Myocyte (in vitro differentiated cells): ENCODE results near the gene ATP8B4. TPM values are rescaled to one million over a fixed set of nuclear protein-coding genes. Genes with fewer than 3 reads are reported as not detected.

Experiments
- DNase-seq: peaks from one replicate; pipeline ENCODE4 v3.0.0-alpha.2; 2012; ENCODE audit warnings: low read depth
- total RNA-seq: library from RNA; depleted of rRNA; stranded (reverse); fragments of >200 nt; gene quantifications from 2 replicates; pipeline ENCODE4 v1.2.3, GENCODE V29; 2014

Gene ATP8B4
- total RNA-seq, 1 donor from 2014 or later, result 3.3 TPM

DNA sequence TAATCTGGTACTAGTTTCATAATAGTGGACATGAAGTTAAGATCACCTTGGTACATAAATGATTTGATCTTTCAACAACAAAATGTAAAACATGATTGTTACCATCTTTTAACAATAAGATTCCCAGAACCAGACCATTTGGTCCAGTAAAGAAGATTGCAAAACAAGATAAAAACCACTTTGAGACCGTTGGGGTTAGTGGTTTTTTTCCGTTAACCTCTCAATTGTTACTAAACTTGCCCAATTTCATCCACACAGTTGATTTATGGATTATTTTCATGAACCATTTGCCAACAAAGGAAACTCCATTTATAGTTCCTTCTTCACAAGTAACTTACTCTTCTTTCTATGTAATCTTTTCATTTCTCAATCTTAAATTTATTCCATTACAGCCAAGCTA is 53.8 kb downstream of the ATP8B4 start:
- no peak for DNase-seq

DNA sequence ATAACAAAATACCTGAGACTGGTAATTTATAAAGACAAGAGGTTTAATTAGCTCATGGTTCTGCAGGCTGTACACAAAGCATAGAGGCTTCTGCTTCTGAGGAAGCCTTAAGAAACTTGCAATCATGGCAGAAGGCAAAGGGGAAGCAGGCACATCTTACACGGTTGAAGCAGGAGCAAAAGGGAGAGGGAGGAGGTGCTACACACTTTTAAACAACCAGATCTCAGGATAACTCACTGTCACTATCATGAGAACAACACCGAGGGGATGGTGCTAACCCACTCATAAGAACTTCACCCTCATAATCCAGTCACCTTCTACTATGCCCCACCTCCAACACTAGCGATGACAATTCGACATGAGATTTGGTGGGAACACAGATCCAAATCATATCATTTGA is 54.4 kb downstream of the ATP8B4 start:
- DNase-seq, result no peak

DNA sequence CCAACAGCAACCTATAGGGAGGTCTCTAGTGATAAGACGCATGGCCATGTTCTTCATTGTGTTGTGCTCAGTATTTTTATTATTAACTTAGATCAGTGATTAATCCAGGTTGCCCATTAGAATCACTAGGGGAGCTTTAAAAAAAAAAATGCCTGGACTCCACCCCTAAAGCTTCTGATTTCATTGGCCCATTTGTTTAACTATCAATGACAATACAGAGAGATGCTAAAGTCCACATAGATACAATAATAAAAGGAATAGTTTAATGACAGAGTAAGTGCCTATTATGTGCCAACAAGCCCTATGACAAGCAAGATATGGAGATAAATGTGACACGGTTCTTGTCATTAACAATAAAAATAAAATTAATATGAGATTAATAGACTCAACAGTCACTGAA is 55.8 kb downstream of the ATP8B4 start:
- no peak for DNase-seq

DNA sequence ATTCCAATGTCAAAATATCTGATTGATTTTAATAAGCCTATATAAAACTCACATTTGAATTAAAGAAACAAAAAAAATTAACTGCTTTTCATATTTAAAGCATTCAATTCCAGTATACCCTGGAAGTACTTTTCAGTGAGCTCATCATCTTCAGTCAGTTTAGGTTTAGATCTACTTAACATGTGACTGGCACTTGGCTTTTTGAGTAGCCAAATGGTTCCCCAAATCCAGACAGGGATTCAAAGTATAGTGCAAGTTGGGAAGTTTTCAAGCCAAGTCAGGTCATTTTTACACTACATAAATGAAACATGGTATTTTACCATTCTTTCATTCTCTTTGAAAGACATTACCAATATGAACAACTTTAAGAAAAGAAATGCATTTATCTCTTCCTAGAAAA is 57.5 kb downstream of the ATP8B4 start:
- no peak for DNase-seq

DNA sequence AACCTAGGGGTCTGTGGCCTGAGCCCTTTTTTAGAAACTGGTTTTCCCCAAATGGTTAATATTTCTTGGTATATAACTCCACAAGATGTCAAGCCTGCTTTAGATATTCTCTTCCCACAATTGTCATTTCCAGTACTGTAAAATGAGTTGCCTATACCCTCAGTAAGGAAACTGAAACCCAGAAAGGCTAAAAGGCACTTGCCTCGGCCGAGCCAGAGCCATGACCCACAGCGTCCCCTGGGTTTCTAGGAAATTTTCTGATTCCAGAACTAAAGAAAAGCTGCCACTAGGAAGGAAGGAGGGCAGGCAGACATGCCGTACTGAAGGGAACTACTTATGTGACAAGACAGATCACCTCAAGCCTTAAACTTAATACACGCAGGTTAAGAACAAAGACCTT is 59.1 kb downstream of the ATP8B4 start:
- DNase-seq, result no peak

DNA sequence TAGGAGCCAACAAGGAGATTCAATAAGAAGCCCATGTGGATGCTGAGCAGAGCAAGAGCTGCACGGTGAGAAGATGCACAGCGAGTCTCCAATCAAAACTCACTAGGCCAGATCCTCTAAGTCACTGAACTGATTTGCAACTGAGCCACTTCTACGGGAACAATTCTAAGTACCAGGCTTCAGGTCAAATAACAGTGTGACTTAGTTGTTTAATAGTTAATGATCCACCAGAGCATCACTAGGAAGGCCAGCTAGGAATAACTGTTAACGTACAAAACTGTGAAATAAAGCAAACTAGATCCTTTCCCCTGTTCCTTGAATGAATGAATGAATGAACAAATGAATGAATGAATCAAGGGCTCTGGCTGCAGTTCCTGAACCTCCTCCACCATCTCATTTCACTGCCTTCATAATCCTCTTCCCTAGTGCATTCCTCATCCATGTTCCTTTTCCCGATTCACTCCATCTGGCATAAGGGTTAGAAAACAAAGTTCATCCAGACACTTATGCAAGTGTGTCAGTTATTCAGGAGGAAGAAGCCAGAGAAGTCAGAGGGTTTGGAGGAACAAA is 59.7 kb downstream of the ATP8B4 start:
- no peak for DNase-seq

DNA sequence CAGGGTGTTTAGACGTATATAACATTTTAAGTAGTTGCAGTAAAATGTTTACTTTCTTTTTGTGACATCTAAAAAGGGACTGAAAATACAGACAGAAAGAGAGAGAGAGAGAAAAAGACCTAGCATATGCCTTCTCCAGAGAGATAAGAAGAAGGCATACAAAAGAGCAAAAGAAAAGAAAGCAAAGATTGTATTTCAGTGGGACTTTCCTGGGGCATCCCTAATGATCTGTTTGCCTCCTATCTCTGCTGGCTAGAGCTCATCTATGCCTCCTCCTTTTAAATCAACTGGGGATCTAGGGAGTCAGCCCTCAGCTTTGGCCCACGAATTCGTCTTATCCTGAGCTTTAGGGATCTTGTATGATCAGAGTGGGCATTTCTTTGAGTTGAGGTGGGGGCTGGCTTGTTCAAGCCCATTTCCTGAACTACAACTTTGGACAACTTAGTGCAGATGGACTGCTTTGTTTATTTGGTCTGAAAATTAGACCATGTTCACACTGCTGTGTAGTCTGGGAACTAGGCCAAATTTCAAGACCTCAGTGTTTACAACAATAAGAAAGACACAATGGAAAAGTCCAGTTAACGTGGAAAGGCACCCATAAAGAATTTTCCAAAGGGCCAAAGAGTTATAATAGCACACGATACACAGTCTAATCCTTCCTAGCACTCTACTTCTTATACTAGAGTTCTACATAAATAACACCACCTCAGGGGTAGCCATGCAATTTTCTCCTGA is 61.0 kb downstream of the ATP8B4 start:
- peak; percentile 33 for DNase-seq

DNA sequence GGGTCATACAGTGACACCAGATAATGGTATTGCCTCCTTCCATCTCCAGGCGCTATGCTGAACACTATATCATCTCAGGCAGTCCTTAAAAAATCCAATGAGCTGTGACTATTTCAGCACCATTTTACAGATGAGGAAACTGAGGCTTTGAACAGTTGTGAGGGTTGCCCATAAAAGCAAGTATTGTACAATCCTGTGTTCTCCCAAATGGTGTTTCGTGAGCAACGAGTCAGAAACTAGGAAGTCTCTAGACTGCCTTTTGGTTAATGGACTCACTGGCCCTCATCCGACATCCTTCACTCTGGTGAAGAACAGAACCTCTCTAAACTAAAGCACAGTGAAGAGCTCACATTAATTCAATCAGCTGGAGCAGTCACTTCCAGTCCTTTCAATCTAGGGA is 61.8 kb downstream of the ATP8B4 start:
- DNase-seq, result no peak

DNA sequence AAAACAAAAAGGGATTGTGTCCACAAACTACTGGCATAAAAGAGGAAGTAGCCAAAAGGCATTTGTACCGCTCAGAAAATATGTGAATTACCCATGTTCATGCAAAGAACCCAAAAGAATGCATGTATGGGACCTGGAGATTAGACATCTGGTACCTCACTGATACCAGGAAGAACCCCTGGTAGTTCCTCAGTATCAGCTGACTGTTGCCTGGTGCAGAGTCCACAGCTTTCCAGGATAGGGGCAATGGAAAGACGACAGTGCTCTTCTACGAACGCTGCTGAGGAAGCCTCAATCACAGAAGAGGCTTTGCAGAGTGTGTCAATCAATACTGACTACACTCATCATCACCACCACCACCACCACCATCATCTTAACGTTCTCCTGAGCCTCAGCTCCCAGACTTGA is 63.3 kb downstream of the ATP8B4 start:
- no peak for DNase-seq

DNA sequence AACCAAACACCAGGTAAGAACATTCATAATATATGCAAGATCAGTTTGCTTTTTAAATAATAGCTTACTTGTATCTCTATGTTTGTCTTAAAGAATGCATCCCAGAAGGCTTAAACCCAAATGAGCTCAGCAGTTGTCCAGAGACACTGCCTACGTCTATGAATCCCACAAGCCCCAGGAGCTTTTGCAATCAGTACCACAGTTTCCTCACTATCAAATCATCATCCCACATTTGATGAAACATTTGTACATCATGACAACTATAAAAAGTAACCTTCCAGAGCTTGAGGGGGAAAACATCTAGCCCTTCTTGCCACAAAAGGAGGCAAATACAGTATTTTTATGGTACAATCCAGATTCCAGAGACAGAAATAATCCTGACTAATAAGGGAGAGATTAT is 63.7 kb downstream of the ATP8B4 start:
- DNase-seq, result peak; percentile 50

DNA sequence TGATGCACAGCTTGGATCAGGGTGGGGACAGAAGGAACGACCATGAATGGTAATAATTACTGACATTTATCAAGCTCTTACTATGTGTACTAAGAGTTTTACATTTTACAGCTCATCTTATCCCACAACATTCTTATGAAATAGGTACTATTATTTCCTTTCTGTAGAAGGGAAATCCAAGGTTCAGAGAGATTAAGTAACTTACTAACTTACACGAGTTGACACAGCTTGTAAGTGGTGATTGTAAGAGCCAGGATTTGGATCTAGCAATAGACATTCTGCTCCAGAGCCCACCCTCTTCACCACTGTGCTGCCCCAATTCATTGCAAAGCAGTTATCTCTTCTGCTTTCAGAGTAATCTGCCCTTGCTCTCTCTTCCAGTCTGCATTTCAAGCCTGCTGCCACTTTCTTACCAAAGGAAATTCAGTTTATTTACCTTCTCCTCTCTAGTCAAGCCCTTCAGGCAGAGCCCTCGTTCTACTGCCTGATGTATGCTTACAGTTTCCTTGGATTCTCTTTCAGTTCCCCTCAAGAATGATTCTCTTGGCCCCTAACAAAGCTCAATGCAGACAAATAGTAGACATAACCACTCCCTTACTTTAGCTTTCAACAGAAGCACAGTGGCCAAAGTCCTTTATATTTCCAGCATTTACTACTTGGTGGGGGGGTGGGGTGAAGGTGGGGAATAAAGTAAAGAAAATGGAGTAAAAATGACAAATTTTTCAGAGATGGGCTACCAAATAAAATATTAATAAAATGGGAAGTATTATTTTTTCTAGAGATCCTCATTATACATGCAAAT is 65.8 kb downstream of the ATP8B4 start:
- DNase-seq, result no peak

DNA sequence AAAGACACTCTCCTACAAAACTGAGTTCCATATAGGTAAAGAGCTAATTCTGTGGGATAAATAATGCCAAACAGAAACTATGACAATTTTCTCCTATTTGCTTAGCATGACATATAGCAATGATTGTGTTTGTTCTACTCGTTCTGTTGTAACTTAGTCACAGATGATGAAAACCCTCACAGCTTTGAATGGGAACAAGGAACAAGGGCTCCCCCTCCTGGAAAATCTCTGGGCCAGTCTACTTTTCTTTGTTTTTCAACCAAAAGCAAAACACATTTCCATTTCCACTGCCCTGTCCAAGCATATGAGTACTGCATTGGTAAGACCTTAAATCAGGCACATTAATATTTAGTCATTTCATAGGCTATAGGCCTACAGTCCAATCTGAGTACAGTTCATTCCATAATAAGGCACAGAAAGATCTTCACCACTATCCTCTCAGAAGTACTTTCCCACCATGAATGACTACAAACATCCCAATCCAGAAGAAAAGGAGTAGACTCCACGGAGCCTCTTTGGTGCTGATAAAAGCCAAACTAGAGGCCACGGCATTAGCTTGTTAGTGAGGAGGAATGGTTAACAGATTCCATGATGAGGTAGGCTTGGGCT is 67.1 kb downstream of the ATP8B4 start:
- DNase-seq, result peak; percentile 81

DNA sequence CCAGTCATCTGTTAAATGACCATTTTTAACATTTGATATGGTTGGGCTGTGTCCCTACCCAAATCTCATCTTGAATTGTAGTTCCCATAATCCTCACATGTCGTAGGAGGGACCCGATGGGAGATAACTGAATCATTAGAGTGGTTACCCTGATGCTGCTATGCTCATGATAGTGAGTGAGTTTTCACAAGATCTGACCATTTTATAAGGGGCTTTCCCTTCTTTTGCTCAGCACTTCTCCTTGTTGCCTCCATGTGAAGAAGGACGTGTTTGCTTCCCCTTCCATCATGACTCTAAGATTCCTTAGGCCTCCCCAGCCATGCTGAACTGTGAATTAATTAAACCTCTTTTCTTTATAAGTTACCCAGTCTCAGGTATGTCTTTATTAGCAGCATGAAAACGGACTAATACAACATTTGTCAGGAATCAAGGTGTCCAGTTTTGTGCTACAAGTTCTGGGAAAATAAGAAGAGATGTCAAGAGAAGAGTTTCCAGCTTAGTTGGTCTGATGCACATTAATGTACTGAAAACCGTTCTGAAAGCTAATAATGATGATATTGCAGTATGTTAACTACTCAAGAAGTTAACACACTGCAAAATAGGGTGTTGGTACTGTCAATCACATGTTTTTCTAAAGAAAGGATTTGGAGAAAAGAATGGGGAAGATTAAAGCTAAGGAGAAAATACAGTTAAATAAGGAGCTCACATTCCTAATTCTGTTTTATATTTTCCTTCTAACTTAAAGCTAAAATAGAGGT is 67.9 kb downstream of the ATP8B4 start:
- DNase-seq, result no peak

DNA sequence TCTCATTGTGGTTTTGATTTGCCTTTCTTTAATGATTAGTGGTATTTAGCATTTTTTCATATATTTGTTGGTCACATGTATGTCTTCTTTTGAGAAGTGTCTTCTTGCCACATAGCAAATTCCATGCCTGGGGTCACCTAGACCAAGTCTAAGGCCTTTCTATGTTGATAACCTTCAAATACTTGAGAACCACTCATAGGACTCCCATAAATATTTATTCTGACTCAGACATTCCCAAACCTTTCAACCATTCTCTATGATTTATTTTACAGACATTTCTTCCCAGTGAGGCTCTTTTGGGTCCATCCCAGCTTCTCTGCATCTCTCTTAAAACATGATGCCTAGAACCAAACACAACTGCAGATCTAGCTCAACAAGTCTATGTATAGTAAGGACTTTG is 69.2 kb downstream of the ATP8B4 start:
- DNase-seq, result no peak

DNA sequence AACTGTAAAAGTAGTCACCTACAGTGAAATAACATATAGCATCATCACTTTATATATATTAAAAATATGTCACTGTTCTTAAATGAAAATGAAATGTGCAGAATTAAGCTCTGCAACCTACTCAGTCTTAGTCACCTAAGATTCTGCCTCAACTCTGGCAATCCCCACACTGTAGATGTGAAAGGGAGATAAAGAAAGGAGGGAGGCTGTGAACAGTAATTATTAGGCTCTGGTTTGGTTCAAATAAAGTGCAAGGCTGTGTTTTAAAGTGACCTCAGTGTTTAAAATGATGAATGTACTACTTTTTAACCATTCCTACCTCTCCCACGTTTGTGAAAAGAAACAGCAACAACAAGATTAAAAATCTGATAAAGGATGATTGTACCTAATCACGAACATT is 72.2 kb downstream of the ATP8B4 start:
- no peak for DNase-seq

DNA sequence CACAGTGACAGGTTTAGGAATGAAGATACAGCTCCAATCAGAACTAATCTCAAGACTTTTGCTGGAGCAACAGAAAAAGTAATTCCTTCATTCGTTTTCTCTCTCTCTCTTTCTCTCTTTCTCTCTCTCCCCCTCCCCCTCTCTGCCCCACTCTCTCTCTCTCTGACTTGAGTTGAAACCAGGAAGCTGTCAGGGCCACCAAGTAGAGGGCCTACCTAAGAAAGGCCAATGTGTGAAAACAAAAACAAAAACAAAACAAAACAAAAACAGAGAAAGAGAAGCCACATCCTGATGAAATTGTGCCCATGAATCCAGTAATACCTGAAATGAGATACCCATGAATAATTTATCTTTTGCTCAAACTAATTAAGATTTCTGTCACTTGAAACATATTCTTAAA is 72.9 kb downstream of the ATP8B4 start:
- no peak for DNase-seq

DNA sequence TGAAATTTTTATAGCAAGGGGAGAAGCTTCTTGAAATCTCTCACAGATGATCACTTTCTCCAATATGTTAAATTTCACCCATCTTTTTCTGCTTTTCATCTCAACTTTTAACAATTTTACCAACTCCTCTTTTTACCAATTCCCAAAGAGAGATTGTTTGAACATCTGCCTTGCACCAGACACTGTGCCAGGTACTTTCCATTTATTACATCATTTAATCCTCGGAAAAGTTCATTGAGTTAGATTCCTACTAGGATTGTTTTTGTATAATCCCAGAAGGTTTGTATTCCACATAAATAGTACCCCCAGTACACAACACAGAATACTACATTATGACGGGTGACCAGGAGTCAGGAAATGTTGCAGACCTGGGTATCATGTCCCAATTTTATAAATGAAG is 74.1 kb downstream of the ATP8B4 start:
- no peak for DNase-seq

DNA sequence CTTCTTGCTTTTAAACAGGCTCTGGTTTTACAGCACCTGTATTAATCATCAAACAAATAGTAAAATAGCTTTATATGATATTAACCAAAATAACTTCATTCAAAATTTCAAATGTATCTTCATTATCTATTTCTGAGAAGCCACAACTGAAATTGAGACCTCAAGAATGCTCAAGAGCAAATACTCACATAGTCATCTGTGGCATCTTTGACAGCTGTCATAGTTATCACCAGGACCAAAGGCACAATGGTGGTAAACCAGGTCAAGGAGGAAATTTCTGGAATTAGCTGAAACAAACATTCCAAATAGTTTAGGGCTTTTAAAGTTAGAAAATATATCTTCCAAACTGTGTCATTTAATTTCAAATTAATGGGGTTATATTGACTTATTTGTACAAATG is 74.6 kb downstream of the ATP8B4 start:
- DNase-seq, result peak; percentile 76

DNA sequence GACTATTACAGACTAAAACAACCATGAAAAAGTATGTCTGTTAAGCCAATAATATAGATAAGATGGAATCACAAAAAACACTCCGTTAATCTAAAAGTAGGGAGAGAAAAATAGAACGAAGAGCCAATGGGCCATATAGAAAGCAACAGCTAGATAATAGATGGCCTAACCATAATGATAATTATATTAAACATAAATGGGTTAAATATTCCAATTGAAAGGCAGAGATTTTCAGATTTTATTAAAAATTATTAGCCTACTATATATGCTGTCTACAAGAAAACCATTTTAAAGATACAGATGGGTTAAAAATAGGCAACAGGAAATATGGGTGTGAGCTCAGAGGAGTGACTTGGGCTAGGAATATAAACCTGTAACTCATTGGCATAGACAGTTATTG is 76.3 kb downstream of the ATP8B4 start:
- DNase-seq, result no peak

DNA sequence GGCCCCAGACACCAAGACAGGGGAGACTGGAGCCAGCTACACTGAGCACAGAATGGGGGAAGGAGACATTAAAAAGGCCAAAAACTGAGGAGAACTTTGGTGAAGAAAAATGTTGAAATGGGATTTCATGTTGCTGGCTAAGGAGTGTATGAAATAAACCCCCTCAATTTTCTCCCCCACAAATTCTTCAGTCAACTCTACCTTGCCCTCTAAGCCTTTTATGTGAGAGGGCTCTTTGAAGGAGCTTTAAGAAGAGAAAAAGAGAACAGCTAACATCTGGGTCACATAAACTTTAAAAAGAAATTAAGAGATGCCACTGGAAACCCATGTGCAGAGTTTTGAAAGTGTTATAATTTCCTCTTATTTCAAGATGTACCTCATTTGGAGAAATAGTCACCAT is 88.6 kb downstream of the ATP8B4 start:
- no peak for DNase-seq

DNA sequence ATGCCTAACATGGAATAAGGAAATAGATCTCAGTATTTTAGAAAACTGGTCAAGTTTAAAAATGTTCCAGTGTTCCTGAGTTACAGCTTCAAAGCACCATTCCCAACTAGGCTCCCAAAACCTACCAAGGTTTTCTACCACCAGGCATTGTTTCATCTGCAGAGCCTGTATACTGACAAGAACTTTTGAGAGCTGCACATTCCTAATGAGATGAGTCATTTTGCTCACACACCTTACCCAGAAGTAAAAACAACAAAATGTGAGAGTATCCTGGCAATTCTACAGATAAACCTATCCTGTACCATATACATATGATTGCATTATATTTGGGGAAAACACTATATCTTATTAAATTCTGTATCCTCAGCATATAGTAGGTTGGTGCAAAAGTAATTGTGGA is 90.7 kb downstream of the ATP8B4 start:
- no peak for DNase-seq
